Measurements from ENCODE around the gene FOXO1.

GRCh38 chr13:40530961-40531360 is 135.5 kb downstream of the FOXO1 start:
- TF ChIP-seq, protein P1, sequence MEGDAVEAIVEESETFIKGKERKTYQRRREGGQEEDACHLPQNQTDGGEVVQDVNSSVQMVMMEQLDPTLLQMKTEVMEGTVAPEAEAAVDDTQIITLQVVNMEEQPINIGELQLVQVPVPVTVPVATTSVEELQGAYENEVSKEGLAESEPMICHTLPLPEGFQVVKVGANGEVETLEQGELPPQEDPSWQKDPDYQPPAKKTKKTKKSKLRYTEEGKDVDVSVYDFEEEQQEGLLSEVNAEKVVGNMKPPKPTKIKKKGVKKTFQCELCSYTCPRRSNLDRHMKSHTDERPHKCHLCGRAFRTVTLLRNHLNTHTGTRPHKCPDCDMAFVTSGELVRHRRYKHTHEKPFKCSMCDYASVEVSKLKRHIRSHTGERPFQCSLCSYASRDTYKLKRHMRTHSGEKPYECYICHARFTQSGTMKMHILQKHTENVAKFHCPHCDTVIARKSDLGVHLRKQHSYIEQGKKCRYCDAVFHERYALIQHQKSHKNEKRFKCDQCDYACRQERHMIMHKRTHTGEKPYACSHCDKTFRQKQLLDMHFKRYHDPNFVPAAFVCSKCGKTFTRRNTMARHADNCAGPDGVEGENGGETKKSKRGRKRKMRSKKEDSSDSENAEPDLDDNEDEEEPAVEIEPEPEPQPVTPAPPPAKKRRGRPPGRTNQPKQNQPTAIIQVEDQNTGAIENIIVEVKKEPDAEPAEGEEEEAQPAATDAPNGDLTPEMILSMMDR (IDR thresholded peaks at IDR 0.05) = no peak
- TF ChIP-seq POLR2A (IDR thresholded peaks at IDR 0.05) = no peak
